A673 (cell line): Measurements from ENCODE around the gene HIP1. TPM values are rescaled to one million over a fixed set of nuclear protein-coding genes. Genes with fewer than 3 reads are reported as not detected.
"Not testable (repeated sequence)": the region's sequence is repeated elsewhere in the genome, so short reads cannot be mapped to it uniquely, and the experiment has no call there.

ENCODE experiments used
- BruUV-seq: library from RNA; stranded (reverse); fragments of 400-500 nt; replicated peaks from 2 replicates; lab custom pipeline; 2021; lab: Mats Ljungman, UMichigan
- CTCF ChIA-PET: fragments of 300-600 bp; sonication (Branson Sonifier 250); formaldehyde crosslinking; loops from one replicate; lab custom pipeline; 2022; ENCODE audit warnings: antibody characterized with exemption; lab: Charles Lee
- POLR2A ChIA-PET: fragments of 300-600 bp; sonication (Branson Sonifier 250); formaldehyde crosslinking; loops from one replicate; lab custom pipeline; 2022; ENCODE audit warnings: antibody characterized with exemption; ENCODE audit not compliant: low non-redundant PET; lab: Charles Lee
- DNase-seq: peaks from one replicate; pipeline ENCODE4 v3.0.0-alpha.2; 2015; ENCODE audit warnings: low spot score
- H3K27ac ChIP-seq: fragments of 200-600 bp; sonication (generic); 2 replicates; pipeline ENCODE4 v1.5.1; 2016; ENCODE audit warnings: mixed run types, low read depth, mild to moderate bottlenecking, mixed read lengths, antibody characterized with exemption, low read length; ENCODE audit not compliant: poor library complexity, severe bottlenecking
- H3K27me3 ChIP-seq: fragments of 200-600 bp; sonication (generic); replicated peaks from 2 replicates; pipeline ENCODE4 v1.6.1; 2017; ENCODE audit warnings: mixed run types, low read depth, mild to moderate bottlenecking, mixed read lengths, antibody characterized with exemption, low read length; ENCODE audit not compliant: insufficient read depth, poor library complexity
- H3K36me3 ChIP-seq: fragments of 200-600 bp; sonication (generic); 2 replicates; pipeline ENCODE4 v1.6.1; 2016; ENCODE audit warnings: mixed run types, mild to moderate bottlenecking, mixed read lengths, antibody characterized with exemption, low read length; ENCODE audit not compliant: insufficient read depth, poor library complexity, severe bottlenecking
- H3K4me1 ChIP-seq: fragments of 200-600 bp; sonication (generic); 2 replicates; pipeline ENCODE4 v1.6.1; 2017; ENCODE audit warnings: mixed run types, mild to moderate bottlenecking, mixed read lengths, antibody characterized with exemption, low read length; ENCODE audit not compliant: insufficient read depth, poor library complexity, severe bottlenecking
- H3K4me3 ChIP-seq: fragments of 200-600 bp; sonication (generic); 2 replicates; pipeline ENCODE4 v1.5.1; 2016; ENCODE audit warnings: low read depth, mixed run types, mild to moderate bottlenecking, mixed read lengths, low read length; ENCODE audit not compliant: poor library complexity, severe bottlenecking
- H3K9me3 ChIP-seq: fragments of 200-600 bp; sonication (generic); 2 replicates; pipeline ENCODE4 v1.6.1; 2016; ENCODE audit warnings: mixed run types, low read depth, mild to moderate bottlenecking, mixed read lengths, antibody characterized with exemption, low read length; ENCODE audit not compliant: poor library complexity, severe bottlenecking
- CTCF ChIP-seq: fragments of 300-800, 200-600 bp; sonication (generic); conservative IDR thresholded peaks from 2 replicates; pipeline ENCODE4 v1.5.1; 2017; ENCODE audit warnings: low read depth, mild to moderate bottlenecking, antibody characterized with exemption, low read length, moderate library complexity, mixed read lengths
- EZH2 ChIP-seq: fragments of 200-600 bp; sonication (generic); IDR thresholded peaks from 2 replicates; pipeline ENCODE4 v1.6.1; 2017; ENCODE audit warnings: borderline replicate concordance, low read depth, mild to moderate bottlenecking, mixed read lengths, antibody characterized with exemption, low read length; ENCODE audit not compliant: poor library complexity, severe bottlenecking
- intact Hi-C: fragments of 100-400 bp; cut with micrococcal nuclease; formaldehyde crosslinking; loops from one replicate; pipeline ENCODE4 v1.10.0; 2022; ENCODE audit not compliant: unreplicated experiment
- total RNA-seq: library from RNA; stranded (reverse); gene quantifications from 2 replicates; pipeline ENCODE4 v1.2.3, GENCODE V29; 2021

The HIP1 gene
- total RNA-seq, 1 experiment from 2014 or later = 25.0 TPM

GRCh38 chr7:75559355-75559975 lies 179.3 kb downstream of the HIP1 start:
- H3K4me3 ChIP-seq = no peak overlapping the region
- TF ChIP-seq EZH2 = no peak
- intact Hi-C loops = no loop called here
- H3K4me1 ChIP-seq = no peaks in the 10 kb centered on the region
- DNase-seq = no peak
- H3K9me3 ChIP-seq = no peaks in the 10 kb centered on the region
- BruUV-seq = no TSS peak
- no peaks in the 10 kb centered on the region for H3K27me3 ChIP-seq
- peaks cover 17% of the 10 kb centered on the region for H3K36me3 ChIP-seq
- ChIA-PET CTCF (no interaction called here), POLR2A (no interaction called here)
- no peak overlapping the region for H3K27ac ChIP-seq

- intact Hi-C loops, H3K9me3 ChIP-seq, BruUV-seq, H3K27ac ChIP-seq, POLR2A ChIA-PET, CTCF ChIA-PET, H3K4me3 ChIP-seq, H3K4me1 ChIP-seq, H3K36me3 ChIP-seq, DNase-seq, H3K27me3 ChIP-seq: not testable (repeated sequence)
Observed at GRCh38 chr7:75556835-75557234, 181.9 kb downstream of the HIP1 start.

GRCh38 chr7:75555736-75556135 lies 183.0 kb downstream of the HIP1 start:
- H3K9me3 ChIP-seq = no peaks in the 10 kb centered on the region
- H3K27me3 ChIP-seq = no peaks in the 10 kb centered on the region
- DNase-seq = no peak
- ChIA-PET CTCF (no interaction called here), POLR2A (no interaction called here)
- H3K36me3 ChIP-seq = peaks cover 8% of the 10 kb centered on the region
- H3K4me3 ChIP-seq = no peak overlapping the region
- TF ChIP-seq EZH2 (no peak), CTCF (no peak)
- H3K4me1 ChIP-seq = no peaks in the 10 kb centered on the region
- intact Hi-C loops = no loop called here
- no peak overlapping the region for H3K27ac ChIP-seq
- no TSS peak for BruUV-seq

GRCh38 chr7:75546237-75547015 lies 192.3 kb downstream of the HIP1 start:
- Histone ChIP-seq H3K4me1 (no peaks in the 10 kb centered on the region), H3K4me3 (no peak overlapping the region), H3K27me3 (no peaks in the 10 kb centered on the region), H3K9me3 (no peaks in the 10 kb centered on the region), H3K27ac (no peak overlapping the region), H3K36me3 (peaks cover 5% of the 10 kb centered on the region)
- CTCF ChIA-PET = no interaction called here
- no peak for DNase-seq
- POLR2A ChIA-PET = no interaction called here
- TF ChIP-seq EZH2 = no peak
- no peak for TF ChIP-seq CTCF
- no TSS peak for BruUV-seq
- intact Hi-C loops = loop anchor here (10.0 kb wide), 1 partner anchor 48 kb away; no protein-coding TSS in a partner anchor
